GM12873 (cell line): ENCODE measurements around the gene NDUFS6.

ENCODE experiments used
- CTCF ChIP-seq: IDR thresholded peaks from 2 replicates; pipeline ENCODE4 v1.5.1; 2012; ENCODE audit warnings: low read depth, mild to moderate bottlenecking, moderate library complexity, low read length, control low read depth; ENCODE audit not compliant: insufficient read depth; ENCODE audit errors: missing control alignments

Gene NDUFS6

GRCh38 chr5:1801222-1801966 is at the start of gene NDUFS6:
TSS of gene NDUFS6 (plus strand) at chr5:1801407. CDS start at chr5:1801418, 11 bp downstream.
- no peak for TF ChIP-seq CTCF

GRCh38 chr5:1751864-1752822 is 49.1 kb upstream of the NDUFS6 start:
- no peak for TF ChIP-seq CTCF

DNA sequence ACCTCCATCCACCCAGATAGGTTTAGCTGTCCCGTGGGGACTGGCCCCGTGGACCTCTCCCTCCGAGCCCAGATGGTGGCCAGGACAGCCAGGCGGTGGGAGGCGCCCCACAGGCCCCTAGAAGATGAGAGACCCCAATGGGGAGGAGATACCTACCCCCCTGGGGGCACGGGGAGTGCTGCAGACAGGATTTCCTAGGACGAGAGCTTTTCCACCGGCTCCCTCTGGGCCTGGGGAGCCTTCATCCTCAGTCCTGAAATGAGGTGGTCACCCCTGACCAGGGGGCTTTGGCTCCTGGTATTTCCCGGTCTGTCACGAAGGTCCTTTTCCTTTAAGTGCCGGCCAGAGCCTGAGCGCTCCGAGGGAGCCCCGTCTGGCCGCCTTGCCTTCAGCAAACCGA is 48.3 kb upstream of the NDUFS6 start:
- TF ChIP-seq CTCF, result no peak

GRCh38 chr5:1753490-1753889 is 47.7 kb upstream of the NDUFS6 start:
- TF ChIP-seq CTCF, result no peak

DNA sequence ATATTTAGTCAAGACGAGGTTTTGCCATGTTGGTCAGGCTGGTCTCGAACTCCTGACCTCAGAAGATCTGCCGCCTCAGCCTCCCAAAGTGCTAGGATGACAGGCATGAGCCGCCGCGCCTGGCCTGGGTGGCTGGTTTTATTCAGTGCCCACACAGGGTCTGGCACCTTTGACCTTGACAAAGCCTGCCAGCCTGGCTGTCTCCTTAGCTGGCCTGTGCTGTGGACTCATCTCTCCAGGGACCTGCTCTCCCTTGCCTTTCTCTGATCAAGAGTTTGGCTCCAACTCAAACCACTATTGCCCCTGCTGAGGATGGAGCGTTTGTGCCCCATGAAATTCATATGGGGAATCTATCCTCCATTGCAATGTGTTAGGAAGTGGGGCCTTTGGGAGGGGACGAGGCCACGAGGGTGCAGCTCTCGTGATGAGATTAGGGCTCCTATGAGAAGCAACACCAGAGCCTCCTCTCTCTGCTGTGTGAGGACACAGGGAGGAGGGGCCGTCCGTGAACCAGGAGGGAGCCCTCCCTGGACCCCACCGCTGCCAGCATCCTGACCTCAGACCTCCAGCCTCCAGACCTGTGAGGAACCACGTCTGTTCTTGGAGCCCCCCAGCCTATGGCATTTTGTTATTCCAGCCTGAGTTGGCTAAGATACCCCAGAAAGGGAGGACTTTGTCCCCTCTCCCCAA is 46.5 kb upstream of the NDUFS6 start:
- TF ChIP-seq CTCF, result no peak

DNA sequence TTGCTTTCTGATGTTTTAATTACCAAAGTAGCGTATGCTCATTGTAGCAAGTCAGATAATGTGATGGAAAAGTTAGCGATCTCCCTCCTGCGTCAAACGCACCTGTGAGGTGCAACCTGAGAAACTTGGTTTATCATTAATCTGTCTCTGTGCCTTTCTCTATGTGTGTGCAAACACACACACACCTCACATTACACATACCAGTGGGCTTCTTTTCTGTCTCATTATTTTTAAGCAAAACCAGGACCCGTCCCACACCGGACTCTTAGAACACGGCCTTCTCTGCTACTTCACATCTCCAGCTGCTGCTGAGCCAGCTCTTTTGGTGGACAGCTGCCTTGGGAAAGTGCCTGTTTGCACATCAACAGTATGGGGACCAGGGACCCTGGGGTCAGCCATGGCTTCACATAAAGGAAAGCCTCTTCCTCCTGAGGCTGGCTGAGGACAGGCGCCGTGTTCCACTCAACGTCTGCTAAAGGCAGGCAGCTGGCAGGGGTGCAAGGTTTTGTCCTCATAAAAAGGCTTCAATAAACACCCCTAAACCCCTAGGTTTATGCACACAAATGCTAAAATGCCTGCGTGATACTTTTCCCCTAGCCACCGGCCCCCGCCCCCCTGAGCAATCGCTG is 45.8 kb upstream of the NDUFS6 start:
- no peak for TF ChIP-seq CTCF
